VCaP (cell line): ENCODE measurements around the gene THRSP.

Experiments used
- H3K27ac ChIP-seq: fragments of 450-650 bp; 2 replicates; pipeline ENCODE4 v1.5.1; 2017
- TF ChIP-seq, protein P1 (sequence below): fragments of 450-650 bp; conservative IDR thresholded peaks from 2 replicates; pipeline ENCODE4 v1.5.1; 2017; ENCODE audit warnings: mild to moderate bottlenecking, moderate library complexity

THRSP gene

DNA sequence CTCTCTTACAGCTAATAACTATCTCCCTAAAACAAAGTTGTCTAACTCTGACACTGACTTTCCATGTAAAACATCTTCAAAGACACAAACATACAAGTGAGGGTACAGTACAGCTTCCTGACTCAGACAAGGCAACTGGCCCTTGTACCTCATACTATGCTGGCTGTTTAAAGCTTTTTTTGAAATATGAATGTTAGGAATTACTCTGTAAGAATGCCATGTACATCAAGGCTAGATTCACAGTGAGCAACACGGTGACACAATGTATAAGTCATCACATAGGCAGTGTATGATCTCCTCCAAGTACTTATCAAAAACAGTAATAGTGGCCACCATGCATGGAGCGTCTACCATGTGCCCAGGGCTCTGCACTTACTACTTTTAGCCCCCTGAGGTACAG is 47.2 kb downstream of the THRSP start:
- TF ChIP-seq, protein P1, sequence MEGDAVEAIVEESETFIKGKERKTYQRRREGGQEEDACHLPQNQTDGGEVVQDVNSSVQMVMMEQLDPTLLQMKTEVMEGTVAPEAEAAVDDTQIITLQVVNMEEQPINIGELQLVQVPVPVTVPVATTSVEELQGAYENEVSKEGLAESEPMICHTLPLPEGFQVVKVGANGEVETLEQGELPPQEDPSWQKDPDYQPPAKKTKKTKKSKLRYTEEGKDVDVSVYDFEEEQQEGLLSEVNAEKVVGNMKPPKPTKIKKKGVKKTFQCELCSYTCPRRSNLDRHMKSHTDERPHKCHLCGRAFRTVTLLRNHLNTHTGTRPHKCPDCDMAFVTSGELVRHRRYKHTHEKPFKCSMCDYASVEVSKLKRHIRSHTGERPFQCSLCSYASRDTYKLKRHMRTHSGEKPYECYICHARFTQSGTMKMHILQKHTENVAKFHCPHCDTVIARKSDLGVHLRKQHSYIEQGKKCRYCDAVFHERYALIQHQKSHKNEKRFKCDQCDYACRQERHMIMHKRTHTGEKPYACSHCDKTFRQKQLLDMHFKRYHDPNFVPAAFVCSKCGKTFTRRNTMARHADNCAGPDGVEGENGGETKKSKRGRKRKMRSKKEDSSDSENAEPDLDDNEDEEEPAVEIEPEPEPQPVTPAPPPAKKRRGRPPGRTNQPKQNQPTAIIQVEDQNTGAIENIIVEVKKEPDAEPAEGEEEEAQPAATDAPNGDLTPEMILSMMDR: no peak
- H3K27ac ChIP-seq: no peak overlapping the region

DNA sequence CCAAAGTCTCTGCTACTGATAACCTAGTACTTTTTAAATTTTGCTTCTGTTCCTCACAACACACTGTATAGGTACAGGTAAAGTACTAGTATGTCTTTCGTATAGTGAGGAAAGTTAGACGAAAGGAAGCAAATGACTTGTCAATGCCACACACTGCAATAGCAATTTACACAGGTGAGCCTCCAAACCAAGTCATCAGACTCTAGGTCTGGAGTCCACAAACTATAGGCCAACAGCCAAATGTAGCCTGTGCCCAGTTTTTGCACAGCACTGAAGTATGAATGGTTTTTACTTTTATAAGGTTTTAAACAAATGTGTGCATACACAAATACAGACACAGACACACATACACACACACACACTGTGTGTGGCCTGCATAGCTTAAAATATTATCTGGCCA is 47.6 kb downstream of the THRSP start:
- TF ChIP-seq, protein P1: no peak
- no peak overlapping the region for H3K27ac ChIP-seq

DNA sequence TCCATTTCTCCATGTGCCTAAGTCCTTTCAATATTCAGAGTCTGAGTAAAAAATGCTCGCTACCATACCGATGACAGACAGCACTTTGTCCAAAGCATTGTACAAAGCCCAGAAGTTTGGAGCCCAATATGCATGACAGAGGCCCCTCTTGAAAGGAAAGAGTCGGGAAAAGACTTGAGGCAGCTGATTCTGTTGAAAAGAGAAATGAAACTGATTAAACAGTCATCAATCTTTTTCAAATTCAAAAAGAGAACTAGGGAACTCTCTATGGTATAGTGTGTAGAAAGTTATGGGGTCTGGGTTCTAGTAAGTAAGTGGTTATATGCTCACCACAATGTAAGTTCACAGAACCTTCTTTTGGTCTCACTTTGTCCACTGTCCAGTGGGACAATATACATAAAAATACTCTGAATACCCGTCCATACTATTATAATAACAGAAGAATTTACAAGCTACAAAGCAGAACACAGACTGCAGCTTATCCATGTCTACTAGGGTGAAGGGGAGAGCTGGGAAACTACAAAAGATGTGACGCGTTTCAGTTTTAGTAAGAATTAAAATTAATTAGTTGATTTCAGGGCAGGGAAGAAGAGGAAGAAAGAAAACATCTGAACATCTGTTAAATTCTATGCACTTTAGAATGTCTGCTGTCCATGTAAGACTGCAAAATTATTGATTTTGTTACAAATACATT is 49.1 kb downstream of the THRSP start:
- H3K27ac ChIP-seq: no peak overlapping the region
- TF ChIP-seq, protein P1: no peak
